Loucy (cell line): ENCODE measurements around the gene PLXNA2.

ENCODE experiments used
- CTCF ChIP-seq: fragments of 200-600 bp; sonication (generic); conservative IDR thresholded peaks from 2 replicates; pipeline ENCODE4 v1.5.1; 2014; ENCODE audit warnings: mild to moderate bottlenecking, antibody characterized with exemption, low read length
- EZH2phosphoT487 ChIP-seq: fragments of 200-600 bp; IDR thresholded peaks from 2 replicates; pipeline ENCODE4 v1.6.1; 2018; ENCODE audit warnings: antibody characterized with exemption, mild to moderate bottlenecking, moderate library complexity, borderline replicate concordance

GRCh38 chr1:208040821-208041297 lies 203.3 kb downstream of the PLXNA2 start:
- TF ChIP-seq CTCF (no peak), EZH2phosphoT487 (no peak)
